Ovary (tissue), 3 donors: ENCODE results near the gene P2RY6.

ENCODE experiments used
- EP300 ChIP-seq: sonication (generic); formaldehyde crosslinking; IDR thresholded peaks from one replicate; pipeline ENCODE4 v1.6.1; 2017; ENCODE audit warnings: antibody characterized with exemption
- POLR2A ChIP-seq: fragments of 450-650 bp; IDR thresholded peaks from one replicate; pipeline ENCODE4 v1.6.1; 2017; ENCODE audit warnings: antibody characterized with exemption, mild to moderate bottlenecking, moderate library complexity
- TF ChIP-seq, protein P1 (sequence below), 3 donors: fragments of 450-650 bp in 2 of 3; fragments of 200-600 bp in 1 of 3; IDR thresholded peaks; one replicate each; pipeline versions ENCODE4 v1.5.1 to v1.8.0; 2016 to 2022; ENCODE audit warnings: antibody characterized with exemption in 3 of 3, mild to moderate bottlenecking in 1 of 3
- donor health status: DM: no; HTN: no; CAD: no.

GRCh38 chr11:73307323-73308002 is 35.3 kb downstream of the P2RY6 start:
- TF ChIP-seq POLR2A (peak; percentile 51), EP300 (no peak)
- TF ChIP-seq, protein P1, sequence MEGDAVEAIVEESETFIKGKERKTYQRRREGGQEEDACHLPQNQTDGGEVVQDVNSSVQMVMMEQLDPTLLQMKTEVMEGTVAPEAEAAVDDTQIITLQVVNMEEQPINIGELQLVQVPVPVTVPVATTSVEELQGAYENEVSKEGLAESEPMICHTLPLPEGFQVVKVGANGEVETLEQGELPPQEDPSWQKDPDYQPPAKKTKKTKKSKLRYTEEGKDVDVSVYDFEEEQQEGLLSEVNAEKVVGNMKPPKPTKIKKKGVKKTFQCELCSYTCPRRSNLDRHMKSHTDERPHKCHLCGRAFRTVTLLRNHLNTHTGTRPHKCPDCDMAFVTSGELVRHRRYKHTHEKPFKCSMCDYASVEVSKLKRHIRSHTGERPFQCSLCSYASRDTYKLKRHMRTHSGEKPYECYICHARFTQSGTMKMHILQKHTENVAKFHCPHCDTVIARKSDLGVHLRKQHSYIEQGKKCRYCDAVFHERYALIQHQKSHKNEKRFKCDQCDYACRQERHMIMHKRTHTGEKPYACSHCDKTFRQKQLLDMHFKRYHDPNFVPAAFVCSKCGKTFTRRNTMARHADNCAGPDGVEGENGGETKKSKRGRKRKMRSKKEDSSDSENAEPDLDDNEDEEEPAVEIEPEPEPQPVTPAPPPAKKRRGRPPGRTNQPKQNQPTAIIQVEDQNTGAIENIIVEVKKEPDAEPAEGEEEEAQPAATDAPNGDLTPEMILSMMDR (IDR thresholded peaks at IDR 0.05): peak; percentile 82 to 97 (median 94)
